ENCODE results near the gene WSB1. TPM values are rescaled to one million over a fixed set of nuclear protein-coding genes. Genes with fewer than 3 reads are reported as not detected.

The WSB1 gene
- total RNA-seq, 1 donor from 2014 or later = 79.4 TPM

DNA sequence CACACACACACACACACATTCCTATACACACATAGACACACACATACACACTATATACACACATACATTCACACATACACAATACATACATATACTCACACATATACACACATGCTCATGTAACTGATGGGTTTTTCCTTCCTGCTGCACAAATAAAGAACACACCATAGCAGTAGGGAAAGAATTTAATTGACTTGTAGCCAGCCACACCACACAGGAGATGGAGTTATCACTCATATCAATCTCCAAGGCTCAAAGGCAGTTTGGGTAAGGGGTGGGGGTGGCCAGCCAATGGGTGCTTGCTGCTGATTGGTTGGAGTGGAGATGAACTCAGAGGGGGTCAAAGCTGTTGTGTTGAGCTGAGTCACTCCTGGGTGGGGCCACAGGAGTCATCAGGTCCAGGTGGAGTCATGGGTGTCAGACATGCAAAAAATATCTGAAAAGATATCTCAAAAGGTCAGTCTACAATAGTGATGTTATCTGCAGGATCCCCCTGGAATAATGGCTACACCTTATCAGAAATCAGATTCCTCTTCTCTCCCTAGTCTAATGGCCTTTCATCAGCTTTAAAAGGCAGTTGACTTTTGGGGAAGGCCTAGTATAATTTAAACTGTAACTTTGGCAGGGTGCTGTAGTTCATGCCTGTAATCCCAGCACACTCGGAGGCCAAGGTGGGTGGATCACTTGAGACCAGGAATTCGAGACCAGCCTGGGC lies 46.1 kb downstream of the WSB1 start:
- ATAC-seq = peak; percentile 81

DNA sequence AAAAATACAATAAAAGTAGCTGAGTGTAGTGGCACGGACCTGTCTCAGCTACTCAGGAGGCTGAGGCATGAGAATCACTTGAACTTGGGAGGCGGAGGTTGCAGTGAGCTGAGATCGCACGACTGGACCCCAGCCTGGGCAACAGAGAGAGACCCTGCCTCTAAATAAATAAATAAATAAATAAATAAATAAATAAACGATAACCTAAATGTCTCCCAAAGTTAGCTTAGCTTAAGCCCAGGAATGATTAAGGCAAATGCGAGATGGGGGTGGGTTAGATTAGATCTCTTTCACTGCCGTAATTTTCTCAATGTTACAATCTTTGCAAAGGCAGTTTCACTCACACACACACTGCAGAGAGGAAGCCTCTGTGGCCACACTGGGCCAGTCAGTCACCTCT lies 46.7 kb downstream of the WSB1 start:
- ATAC-seq = no peak

DNA sequence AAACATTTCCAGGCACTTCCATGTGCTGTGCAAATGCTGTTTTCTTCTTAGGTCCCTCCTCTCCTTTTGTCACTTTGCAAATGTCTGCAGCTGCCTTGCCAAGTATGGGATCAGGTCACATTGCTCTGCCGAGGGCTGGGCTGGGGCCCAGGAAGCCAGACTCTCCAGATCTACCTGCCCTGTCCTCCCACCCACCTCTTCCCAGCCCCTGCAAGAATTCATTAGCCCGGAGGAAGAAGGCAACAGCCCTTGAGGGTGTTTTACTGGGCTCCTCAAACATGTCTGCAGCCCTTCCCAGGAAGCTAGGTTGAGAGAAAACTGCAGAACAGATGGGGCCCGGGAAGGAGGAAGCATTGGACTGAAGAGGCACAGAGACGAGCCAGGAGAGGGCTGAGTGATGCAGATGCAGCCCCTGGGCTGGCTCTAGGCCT lies 47.1 kb downstream of the WSB1 start:
- ATAC-seq = no peak

DNA sequence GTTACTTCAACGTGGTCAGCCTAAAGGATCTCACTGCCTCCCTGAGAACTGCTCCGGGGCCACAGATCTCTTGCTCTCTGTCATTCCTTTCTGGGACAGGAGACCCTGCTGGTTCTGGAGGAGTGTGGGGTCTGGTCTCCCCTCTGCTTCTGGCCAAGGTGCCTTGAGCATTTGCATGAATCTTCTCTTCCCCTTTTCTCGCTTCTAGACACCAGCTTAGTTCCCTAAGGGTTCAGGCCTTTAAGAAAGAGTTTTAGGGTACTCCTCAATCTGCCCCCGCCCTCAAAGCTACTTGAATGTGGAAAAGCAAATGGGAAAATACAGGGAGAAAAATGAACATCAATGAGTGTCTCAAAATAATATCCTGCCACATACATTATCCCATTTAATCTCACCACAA lies 48.1 kb downstream of the WSB1 start:
- no peak for ATAC-seq

DNA sequence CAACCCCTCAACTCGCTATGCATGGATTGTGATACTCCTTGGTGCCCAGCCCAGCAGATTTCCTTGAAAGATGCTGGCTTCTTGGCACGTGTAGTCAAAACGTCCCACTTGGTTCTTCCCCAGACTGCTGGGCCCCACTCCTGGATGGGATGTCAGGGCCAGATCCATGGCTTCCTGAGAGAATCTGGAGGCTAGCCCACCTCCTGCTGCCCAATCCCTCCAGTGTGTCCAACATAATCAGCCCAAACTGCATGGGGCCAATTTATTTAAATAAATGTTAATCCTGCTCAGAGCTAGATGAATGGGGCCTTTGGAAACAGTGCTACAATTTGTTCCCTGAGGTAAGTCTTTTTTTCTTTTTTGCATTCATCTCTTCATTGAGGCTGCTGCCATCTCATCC lies 49.4 kb downstream of the WSB1 start:
- no peak for ATAC-seq

DNA sequence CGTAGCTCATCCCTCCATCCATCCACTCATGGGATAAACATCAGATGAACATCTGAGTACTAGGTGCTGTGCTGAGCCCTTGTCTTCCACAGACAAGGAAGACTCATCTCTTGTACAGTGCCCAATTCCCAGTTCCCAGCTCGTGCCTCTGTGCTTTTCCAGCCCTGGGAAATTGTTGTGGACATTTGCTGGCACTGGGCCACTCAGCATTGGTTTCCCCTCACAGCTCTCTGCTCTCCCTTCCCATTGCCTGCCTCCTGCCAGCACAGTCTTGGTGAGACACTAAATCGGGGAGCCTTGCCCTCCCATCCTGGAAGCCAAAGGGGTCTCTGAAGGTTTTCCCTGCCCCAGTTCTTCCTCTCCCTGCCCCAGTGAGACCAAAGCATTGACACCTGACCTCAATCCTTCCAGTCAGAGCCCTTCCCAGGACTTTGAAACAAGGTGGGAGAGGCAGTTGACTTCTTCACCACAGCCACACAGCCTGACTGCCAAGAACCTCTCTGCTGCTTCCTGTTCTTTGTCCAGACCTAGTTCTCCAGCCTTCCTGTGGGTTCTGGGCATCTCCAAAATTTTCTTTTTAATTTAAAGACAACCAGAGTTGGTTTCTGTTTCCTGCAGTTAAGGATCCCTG lies 50.2 kb downstream of the WSB1 start:
- ATAC-seq = no peak

DNA sequence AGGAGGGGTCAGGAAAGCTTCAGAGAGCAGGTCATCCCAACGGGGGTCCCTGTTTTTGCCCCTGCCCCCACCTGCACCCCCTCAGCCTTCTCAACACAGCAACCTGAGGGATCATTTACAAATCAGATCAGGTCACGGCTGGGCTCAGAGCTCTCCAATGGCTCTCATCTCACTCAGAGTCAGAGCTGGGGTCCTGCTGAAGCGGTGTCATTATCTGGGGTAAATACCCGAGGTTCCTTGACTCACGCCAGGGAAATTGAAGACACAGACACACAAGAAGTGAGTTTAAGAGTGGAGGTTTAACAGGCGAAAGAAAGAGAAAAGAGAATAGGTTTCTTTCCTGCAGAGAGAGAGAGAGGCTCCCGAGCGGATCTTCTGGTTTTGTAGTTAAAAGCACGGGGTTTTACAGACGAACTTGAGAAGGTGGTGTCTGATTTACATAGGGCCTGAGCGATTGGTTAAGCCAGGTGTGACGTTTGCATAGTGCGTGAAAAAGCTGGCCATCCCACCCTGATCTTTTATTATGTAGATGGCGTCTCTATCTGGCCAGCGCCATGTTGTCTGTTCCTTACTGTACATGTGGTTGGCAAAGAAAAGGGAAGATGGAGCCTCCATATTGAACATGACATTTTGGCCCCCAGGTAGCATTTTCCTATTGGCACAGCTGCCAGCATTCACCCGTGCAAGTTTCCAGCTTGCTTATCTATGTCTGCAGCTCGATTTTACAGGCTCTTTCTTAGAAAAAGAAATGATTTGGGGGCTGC lies 51.4 kb downstream of the WSB1 start:
- ATAC-seq = peak; percentile 79

DNA sequence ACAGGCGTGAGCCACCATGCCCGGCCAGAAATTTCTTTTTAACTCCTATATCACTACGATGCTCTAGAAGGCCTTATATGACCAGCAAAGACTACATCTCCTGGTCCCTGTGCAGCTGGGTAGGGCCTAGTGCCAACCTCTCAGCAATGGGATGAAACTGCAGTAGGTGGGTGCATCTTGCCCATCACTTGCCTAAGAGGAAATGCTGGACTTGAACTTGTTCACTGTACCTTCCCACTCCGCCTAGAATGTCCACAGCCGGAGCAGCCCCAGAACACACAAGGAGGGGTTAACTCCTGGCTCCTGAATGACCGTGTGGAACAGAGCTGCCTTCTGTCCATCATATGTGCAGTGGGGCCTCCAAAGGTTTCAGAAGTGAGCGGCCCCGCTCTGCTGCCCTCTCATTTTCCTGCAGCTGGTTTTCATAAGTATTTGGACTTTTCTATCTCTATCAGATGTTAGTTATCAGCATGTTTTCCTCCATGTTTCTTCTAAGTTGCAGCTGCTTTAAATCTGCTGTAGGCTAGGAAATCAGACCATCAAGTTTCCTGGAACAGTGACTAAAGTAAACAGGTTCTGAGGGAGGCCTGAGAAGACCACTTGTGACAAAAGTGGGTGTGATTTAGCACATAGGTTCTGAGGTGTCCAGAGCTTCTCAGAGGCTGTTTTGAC lies 52.5 kb downstream of the WSB1 start:
- no peak for ATAC-seq

DNA sequence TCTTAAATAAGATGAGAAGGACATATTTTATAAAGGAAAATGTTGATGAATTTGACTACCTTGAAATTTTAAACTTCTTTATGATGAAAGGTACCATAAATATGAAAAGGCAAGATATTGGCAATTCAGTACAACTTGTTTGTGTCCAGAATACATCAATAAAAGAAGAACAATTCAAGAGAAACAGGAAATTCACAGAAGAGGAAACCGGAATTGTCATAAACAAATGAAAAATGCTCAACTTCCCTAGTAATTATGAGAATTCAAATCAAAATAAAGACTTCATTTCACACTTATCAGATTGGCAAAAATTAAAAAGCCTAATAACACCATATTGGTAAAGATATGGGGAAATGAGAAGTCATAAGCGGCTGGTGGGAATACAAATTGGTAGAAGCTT lies 54.3 kb downstream of the WSB1 start:
- no peak for ATAC-seq

DNA sequence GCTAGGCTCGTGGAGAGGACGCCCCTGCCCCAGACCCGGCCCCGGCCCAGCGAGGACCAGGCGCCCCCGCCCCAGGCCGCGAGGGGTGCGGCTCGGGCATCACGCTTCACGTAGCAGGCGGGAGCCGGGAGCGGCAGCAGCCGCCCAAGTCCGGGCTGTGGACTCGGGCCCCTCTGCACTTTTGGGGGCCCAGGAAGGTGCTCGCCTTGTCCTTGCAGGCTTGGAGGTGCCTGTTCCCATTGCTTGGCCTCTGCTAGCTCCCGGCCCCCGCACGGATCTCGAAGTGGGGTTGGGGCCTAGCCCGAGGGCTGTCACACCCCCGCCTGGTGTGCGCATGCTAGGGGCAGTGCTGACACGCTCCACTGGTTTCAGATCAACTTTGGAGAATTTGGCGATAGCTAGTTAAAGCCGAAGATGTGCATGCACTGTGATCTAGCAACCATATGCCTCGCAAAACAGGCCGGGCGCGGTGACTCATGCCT lies 55.7 kb downstream of the WSB1 start:
- peak; percentile 1 for ATAC-seq

DNA sequence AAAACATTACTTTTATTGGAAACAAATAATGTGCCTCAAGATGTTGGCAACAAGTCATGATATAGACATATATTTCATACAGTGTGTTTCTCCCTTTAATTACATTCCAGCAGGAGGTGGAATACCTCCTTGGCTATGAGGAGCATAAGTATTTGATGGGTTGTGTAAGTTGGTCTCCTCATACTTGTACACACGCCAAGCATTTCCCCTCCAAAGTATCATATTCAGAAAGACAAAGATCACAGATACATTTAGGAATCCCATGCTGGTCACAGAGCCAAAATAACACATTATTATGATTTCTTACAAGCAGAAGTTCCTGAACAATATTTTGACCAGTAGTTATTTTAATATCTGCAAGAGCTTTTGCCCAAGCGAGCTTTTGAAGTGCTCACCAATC lies 57.8 kb downstream of the WSB1 start:
- ATAC-seq = no peak

DNA sequence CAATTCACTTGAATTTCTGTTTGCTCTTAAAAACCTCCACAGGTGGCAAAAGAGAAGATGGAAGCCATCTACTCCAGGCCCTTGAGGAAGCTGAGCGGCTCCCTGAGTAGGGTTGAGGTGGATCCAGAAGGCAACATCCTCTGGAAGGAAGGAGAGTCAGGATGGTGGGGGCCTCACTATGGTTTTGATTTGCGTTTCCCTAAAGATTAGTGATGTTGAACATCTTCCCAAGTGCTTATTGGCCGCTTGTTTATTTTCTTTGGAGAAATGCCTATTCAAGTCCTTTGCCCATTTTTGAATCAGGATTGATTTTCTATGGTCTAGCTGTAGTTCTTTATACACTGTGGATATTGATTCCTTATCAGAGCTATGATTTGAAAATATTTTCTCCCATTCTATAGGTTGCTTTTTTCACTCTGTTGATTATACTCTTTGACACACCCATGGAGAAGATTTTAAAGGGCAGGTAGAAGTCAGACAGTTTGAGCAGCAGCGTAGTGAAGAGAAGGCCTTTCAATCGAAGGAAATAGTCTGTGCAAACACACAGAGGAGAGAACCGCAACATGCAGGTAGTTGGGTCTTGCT lies 58.6 kb downstream of the WSB1 start:
- ATAC-seq = no peak

DNA sequence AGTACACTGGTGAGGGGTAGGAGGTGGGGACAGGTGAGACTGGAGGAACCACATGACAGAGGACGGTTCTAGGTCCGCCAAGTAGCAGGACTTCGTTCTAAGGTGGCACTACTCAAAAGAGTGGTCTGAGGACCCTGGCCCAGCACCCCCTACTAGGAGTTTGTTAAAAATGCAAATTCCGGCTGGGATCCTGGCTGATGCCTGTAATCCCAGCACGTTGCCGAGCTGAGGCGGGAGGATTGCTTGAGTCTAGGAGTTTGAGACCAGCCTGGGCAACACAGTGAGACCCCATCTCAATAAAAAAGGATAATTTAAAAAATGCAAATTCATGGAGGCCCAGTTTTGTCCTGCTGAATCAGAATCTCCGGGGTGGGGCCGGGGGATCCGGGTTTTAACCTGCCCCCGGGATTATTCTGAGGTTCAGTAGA lies 59.1 kb downstream of the WSB1 start:
- no peak for ATAC-seq

DNA sequence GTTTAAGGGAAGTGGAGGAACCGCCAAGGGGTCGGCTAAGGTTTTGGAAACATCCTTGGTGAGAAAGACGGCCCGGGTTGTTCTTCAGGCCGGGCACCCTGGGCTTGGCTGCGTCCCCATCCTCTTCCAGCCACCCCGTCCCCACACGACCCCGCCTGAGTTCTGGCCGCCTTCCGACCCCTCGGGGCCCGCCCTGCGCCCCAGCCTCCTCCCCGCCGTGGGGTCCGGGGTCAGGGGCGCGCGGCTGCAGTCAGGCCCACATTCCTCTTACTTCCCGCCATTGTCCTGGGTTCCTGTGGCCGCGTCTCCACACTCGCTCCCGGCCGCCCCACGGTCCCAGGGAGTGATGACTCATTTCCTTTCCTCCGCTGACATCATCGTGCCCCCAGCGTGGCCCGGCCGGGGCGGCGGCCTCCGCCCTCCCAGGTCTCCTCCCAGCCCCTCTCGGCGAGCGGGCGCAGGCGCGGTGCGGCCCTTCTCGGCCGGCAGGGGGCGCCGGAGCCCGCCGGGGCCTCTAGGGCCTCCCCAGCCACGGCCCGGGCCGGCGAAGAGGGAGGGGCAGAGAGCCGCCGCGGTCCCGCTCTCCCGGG lies 59.6 kb downstream of the WSB1 start:
- ATAC-seq = peak; percentile 94

DNA sequence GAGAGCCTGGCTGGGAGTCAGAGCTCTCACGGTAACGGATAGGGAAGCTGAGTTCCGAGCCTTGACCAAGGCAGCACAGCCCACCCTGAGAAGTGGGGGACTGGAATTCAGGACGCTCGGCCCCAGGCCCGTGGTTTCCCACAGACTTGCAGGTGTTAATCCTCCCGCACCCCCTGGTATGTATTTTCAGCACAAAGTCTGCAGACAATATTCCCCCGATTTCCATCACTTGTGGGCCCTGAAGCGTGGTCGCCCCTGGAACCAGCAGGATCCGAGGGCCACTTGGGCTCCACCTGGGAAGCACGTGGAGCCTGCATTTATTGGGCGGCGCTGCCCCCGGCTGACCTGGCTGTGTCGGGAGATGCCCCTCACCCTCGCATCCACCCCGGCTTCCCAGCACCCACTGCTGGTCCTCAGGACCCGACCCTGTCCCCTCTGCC lies 60.2 kb downstream of the WSB1 start:
- no peak for ATAC-seq

DNA sequence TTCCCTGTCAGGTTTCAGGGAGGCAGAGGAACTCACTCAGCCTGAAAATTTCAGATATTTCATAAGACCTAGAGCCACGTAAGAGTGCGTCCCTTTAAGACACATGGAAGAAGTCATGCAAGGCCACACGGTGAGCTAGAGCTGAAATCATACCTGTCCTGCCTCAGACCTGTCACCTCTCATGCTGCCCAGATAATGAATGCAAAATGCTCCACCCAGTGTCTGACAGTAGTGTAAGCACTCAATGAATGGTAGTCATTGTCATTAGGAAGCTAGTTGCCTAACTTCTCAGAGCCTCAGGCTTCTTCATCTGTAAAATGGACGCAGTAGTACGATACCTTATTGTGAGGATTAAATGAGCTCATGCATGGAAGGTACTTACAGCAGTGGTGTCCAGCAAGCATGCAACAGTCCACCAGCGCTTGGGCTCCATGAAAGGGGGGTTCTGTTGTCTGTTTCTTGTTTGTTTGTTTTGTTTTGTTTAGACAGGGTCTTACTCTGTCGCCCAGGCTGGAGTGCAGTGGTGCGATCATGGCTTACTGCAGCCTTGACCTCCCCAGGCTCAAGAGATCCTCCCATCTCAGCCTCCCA lies 60.7 kb downstream of the WSB1 start:
- peak; percentile 83 for ATAC-seq

DNA sequence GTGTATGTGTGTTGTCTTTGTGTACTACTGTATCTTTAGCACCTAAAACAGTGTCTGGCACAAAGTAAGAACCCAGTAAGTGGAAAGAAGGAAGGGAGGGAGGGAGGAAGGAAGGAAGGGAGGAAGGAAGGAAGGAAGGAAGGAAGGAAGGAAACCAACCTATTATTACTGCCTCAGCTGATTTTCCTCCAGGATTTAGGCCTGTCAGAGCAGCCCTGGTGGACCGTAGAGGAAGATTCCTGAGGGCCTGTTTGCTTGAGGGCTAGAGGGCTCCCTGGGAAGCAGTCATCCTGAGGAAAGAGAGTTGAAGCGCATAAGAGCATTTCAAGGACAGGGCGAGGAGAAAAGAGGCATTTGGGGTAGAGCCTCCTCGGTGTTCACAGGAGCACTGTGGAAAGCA lies 61.5 kb downstream of the WSB1 start:
- ATAC-seq = no peak

DNA sequence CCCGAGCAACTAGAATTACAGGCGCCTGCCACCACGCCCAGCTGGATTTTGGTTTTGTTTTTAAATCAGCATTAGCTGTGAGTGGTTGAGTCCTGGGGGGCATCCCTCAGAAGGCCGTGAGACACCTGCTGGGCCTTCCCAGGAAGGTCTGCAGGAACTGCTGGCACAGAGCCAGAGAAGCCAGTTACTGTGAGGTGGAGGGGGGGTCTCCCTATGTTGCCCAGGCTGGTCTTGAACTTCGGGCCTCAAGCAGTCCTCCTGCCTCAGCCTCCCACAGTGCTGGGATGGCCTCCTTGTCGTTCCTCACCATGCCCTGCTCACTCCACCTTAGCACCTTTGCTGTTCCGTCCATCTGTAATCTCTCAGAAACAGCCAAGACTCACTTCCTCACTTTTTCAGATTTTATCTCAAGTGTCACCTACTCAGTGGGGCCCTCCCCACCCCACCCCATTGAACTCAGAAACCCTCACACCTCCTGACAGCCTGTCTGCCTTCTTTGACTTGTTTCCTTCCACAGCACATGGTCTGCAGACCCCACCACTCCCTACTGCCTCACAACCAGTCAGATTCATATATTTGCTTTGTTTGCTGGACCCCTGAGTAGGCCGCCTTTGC lies 62.3 kb downstream of the WSB1 start:
- no peak for ATAC-seq

DNA sequence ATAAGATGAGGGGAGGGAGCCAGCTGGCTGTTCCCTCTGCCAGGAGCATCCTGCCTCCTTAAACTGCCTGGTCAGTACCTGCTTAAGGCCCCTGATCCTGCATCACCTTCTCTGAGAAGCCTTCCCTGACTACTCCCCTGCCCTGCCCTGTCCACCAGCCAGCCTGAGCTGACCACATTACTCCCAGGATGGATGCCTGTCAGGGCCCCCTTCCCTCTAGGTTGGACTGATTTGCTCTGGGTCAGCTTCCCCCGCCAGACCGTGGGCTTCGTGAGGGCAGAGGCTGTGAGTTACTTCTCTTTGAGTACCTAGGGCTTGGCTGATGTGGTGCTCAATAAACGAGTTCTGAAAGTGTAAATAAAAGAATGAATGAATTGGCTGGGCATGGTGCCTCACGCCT lies 63.3 kb downstream of the WSB1 start:
- ATAC-seq = no peak

DNA sequence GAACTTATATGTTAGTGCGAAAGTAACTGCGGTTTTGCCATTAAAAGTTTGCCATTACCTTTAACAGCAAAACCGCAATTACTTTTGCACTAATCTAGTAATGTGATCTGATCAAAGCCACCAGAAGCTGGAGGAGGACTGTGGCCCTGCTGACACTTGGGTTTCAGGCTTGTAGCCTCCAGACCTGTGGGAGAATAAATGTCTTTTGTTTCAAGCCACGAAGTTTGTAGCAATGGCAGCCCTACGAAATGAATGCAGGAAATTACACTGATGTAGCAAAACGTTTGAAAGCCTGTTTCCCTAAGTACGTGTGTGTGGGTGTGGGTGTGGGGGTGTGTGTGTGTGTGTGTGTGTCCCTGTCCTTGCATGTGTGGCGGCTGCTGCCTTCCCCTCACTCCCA lies 66.6 kb downstream of the WSB1 start:
- ATAC-seq = no peak

DNA sequence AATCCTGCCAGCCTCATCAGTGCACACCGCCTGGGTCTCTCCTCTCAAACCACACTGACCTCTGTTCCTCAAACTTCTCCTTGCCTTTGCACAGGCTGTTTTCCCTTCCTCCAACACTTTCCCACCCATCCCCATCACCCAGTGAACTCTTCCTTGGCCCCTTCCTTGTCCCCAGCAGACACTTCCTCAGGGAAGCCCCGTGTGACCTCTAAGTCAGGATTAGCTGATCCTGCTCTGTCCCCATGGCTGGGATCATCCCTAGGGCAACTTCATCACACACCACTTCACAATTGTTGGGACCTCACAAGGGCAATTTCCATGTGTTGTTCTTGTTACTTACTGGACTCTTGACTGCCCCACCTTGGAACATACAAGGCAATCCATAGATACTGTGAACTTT lies 67.8 kb downstream of the WSB1 start:
- no peak for ATAC-seq

All from esophagus mucosa (tissue), 1 donor.